HEK293 (cell line): ENCODE data around the gene ASIC3.

Source experiments
- CTCF ChIA-PET: fragments of 350-600 bp; formaldehyde crosslinking; extraction: SDS; loops from one replicate; lab custom pipeline; 2021; ENCODE audit warnings: antibody characterized with exemption; lab: Yijun Ruan, JAX
- POLR2A ChIA-PET: fragments of 300-600 bp; formaldehyde crosslinking; extraction: SDS; loops from one replicate; lab custom pipeline; 2020; ENCODE audit warnings: antibody characterized with exemption, inconsistent platforms; lab: Yijun Ruan, JAX
- H3K27ac ChIP-seq: fragments of 200-500 bp; sonication (Bioruptor generic); 2 replicates; pipeline ENCODE4 v1.5.1; 2014; ENCODE audit warnings: low read depth, low read length, control low read depth, inconsistent platforms; ENCODE audit errors: extremely low read depth
- H3K36me3 ChIP-seq, 2 experiments: fragments of 200-500 bp in 1 of 2; sonication (Bioruptor generic) in 1 of 2; 1 replicate in 1 of 2; 2 replicates in 1 of 2; pipeline ENCODE4 v1.5.1; 2014 to 2017; ENCODE audit warnings: inconsistent platforms in 2 of 2, low read length in 2 of 2; ENCODE audit not compliant: control insufficient read depth in 2 of 2, insufficient read depth in 1 of 2
- H3K4me1 ChIP-seq: fragments of 200-500 bp; sonication (Bioruptor generic); 2 replicates; pipeline ENCODE4 v1.5.1; 2014; ENCODE audit warnings: mild to moderate bottlenecking, low read length, inconsistent platforms; ENCODE audit not compliant: control insufficient read depth, insufficient read depth
- H3K4me3 ChIP-seq: 2 replicates; pipeline ENCODE4 v1.5.1; 2011; ENCODE audit warnings: low read depth, mild to moderate bottlenecking, control low read depth, low read length, moderate library complexity
- H3K9me3 ChIP-seq: fragments of 200-500 bp; sonication (Bioruptor generic); 2 replicates; pipeline ENCODE4 v1.5.1; 2014; ENCODE audit warnings: low read depth, low read length, inconsistent platforms; ENCODE audit not compliant: control insufficient read depth, insufficient read depth
- KLF7 ChIP-seq: fragments of 450-650 bp; formaldehyde crosslinking; IDR thresholded peaks from 2 replicates; pipeline ENCODE4 v1.5.1; 2016; ENCODE audit warnings: missing biosample characterization, missing genetic modification characterization, borderline replicate concordance
- MZF1 ChIP-seq: fragments of 450-650 bp; formaldehyde crosslinking; IDR thresholded peaks from 2 replicates; pipeline ENCODE4 v1.5.1; 2017; ENCODE audit warnings: missing biosample characterization, missing genetic modification characterization, borderline replicate concordance
- SCRT2 ChIP-seq: fragments of 450-650 bp; formaldehyde crosslinking; IDR thresholded peaks from 2 replicates; pipeline ENCODE4 v1.5.1; 2016; ENCODE audit warnings: missing biosample characterization, missing genetic modification characterization
- SP3 ChIP-seq: fragments of 450-650 bp; formaldehyde crosslinking; IDR thresholded peaks from 2 replicates; pipeline ENCODE4 v1.5.1; 2016; ENCODE audit warnings: missing biosample characterization, missing genetic modification characterization
- ZNF121 ChIP-seq: fragments of 450-650 bp; formaldehyde crosslinking; IDR thresholded peaks from 2 replicates; pipeline ENCODE4 v1.5.1; 2016; ENCODE audit warnings: missing biosample characterization, missing genetic modification characterization
- ZNF221 ChIP-seq: fragments of 450-650 bp; formaldehyde crosslinking; IDR thresholded peaks from 2 replicates; pipeline ENCODE4 v1.5.1; 2017; ENCODE audit warnings: missing biosample characterization, missing genetic modification characterization, borderline replicate concordance
- ZNF311 ChIP-seq: fragments of 450-650 bp; formaldehyde crosslinking; IDR thresholded peaks from 2 replicates; pipeline ENCODE4 v1.5.1; 2017; ENCODE audit warnings: missing biosample characterization, missing genetic modification characterization, borderline replicate concordance
- TF ChIP-seq, protein P1 (sequence below): fragments of 450-650 bp; formaldehyde crosslinking; IDR thresholded peaks from 2 replicates; pipeline ENCODE4 v1.5.1; 2016; ENCODE audit warnings: missing biosample characterization, missing genetic modification characterization
- TF ChIP-seq, protein P2 (sequence below): fragments of 450-650 bp; formaldehyde crosslinking; IDR thresholded peaks from 2 replicates; pipeline ENCODE4 v1.5.1; 2016; ENCODE audit warnings: missing biosample characterization, missing genetic modification characterization
- TF ChIP-seq, protein P3 (sequence below): fragments of 450-650 bp; formaldehyde crosslinking; IDR thresholded peaks from 2 replicates; pipeline ENCODE4 v1.5.1; 2017; ENCODE audit warnings: missing biosample characterization, missing genetic modification characterization

The ASIC3 gene

DNA sequence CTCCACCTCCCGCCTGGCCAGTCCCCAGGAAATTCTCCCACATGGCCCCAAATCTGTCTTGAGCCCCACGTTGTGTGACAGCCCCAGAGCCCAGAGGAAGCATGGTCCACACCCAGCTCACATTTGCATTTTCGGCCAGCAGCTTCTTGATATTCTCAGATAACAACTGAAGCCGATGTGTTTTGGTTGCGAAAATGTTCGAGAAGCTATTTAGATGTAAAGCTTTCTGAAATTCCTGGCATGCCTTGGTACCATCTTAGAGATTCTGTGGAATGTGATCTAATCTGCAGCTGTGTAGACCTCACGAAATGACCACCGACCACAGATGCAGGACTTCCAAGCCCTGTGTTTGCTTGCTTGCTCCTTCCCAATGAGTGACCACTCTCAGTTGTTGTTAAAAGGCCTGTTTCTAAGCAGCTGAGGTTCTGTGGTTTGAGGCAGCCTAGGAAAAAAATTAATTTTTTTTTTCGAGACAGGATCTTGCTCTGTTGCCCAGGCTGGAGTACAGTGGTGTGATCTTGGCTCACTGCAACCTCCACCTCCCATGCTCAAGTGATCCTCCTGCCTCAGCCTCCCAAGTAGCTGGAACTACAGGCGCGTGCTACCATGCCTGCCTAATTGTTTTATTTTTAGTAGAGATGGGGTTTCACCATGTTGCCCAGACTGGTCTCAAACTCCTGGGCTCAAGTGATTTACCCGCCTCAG lies 19.9 kb downstream of the ASIC3 start:
- Histone ChIP-seq H3K4me3 (no peak overlapping the region), H3K36me3 (peaks cover 15 to 87% of the 10 kb centered on the region in 2 experiments), H3K9me3 (no peaks in the 10 kb centered on the region), H3K4me1 (no peaks in the 10 kb centered on the region), H3K27ac (no peak overlapping the region)
- POLR2A ChIA-PET = interaction anchor here (1.1 to 2.6 kb wide), 3 partner anchors 8 to 12 kb away, joined by 4 to 8 read pairs (median 8); partner anchors contain the start of gene FASTK
- CTCF ChIA-PET = interaction anchor here (0.6 to 1.3 kb wide), 4 partner anchors 15 to 56 kb away, joined by 3 to 6 read pairs (median 4); partner anchors contain the start of gene TMUB1
- TF ChIP-seq ZNF221 (tag by site-specific recombination) = no peak
- no peak for TF ChIP-seq ZNF311 (tag by site-specific recombination)
- no peak for TF ChIP-seq KLF7 (tag by site-specific recombination)
- peak; percentile 81 for TF ChIP-seq ZNF121

DNA sequence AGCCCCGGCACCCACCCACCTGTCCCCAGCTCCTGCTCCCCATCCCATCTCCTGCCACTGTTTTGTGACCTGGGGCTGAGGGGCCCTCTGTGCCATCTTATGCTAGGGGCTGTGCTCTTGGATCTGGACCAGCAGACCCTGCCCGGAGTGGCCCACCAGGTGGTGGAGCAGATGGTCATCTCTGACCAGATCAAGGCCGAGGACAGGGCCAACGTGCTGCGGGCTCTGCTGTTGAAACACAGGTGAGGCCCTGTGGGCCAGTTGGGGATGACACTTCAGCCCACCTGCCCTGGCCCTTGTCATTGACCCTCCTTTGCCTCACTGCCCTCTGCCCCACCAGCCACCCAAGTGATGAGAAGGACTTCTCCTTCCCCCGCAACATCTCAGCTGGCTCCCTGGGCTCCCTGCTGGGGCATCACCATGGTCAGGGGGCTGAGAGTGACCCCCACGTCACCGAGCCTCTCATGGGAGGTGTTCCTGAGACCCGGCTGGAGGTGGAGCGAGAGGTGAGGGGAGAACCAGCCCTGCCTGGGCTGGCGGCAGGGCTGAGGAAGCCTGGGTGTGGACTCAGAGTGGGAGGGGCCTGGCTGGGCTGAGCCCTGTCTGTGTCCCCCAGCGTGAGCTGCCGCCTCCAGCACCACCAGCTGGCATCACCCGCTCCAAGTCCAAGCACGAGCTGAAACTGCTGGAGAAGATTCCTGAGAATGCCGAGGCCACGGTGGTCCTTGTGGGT lies 21.7 kb downstream of the ASIC3 start:
- peaks cover 18 to 87% of the 10 kb centered on the region in 2 experiments for H3K36me3 ChIP-seq

DNA sequence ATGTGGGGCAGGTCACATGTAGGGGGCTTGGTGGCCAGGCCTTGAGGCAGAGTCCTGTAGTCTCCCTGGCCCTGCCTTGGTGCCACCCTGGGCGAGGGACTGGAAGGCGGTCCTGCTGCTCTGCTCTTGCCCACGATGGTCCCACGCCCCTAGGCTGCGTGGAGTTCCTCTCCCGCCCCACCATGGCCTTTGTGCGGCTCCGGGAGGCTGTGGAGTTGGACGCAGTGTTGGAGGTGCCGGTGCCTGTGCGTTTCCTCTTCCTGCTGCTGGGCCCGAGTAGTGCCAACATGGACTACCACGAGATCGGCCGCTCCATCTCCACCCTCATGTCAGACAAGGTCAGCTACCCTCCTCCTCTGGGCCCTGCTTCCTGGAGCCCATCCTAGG lies 22.2 kb downstream of the ASIC3 start:
- ChIA-PET CTCF (no interaction called here), POLR2A (interaction anchor here (0.5 to 1.1 kb wide), 2 partner anchors 8 to 93 kb away, joined by 4 to 6 read pairs; no protein-coding TSS in a partner anchor)
- H3K4me1 ChIP-seq = no peaks in the 10 kb centered on the region
- no peak overlapping the region for H3K4me3 ChIP-seq
- no peak for TF ChIP-seq MZF1
- TF ChIP-seq, protein P1, sequence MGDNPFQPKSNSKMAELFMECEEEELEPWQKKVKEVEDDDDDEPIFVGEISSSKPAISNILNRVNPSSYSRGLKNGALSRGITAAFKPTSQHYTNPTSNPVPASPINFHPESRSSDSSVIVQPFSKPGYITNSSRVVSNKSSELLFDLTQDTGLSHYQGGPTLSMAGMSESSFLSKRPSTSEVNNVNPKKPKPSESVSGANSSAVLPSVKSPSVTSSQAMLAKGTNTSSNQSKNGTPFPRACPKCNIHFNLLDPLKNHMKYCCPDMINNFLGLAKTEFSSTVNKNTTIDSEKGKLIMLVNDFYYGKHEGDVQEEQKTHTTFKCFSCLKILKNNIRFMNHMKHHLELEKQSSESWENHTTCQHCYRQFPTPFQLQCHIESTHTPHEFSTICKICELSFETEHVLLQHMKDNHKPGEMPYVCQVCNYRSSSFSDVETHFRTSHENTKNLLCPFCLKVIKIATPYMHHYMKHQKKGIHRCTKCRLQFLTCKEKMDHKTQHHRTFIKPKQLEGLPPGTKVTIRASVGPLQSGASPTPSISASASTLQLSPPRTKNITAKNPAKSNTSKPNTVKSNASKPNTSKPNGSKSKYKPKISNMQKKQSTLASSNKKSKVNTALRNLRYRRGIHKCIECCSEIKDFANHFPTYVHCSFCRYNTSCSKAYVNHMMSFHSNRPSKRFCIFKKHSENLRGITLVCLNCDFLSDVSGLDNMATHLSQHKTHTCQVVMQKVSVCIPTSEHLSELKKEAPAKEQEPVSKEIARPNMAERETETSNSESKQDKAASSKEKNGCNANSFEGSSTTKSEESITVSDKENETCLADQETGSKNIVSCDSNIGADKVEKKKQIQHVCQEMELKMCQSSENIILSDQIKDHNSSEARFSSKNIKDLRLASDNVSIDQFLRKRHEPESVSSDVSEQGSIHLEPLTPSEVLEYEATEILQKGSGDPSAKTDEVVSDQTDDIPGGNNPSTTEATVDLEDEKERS (tag by site-specific recombination) = no peak
- TF ChIP-seq, protein P2, sequence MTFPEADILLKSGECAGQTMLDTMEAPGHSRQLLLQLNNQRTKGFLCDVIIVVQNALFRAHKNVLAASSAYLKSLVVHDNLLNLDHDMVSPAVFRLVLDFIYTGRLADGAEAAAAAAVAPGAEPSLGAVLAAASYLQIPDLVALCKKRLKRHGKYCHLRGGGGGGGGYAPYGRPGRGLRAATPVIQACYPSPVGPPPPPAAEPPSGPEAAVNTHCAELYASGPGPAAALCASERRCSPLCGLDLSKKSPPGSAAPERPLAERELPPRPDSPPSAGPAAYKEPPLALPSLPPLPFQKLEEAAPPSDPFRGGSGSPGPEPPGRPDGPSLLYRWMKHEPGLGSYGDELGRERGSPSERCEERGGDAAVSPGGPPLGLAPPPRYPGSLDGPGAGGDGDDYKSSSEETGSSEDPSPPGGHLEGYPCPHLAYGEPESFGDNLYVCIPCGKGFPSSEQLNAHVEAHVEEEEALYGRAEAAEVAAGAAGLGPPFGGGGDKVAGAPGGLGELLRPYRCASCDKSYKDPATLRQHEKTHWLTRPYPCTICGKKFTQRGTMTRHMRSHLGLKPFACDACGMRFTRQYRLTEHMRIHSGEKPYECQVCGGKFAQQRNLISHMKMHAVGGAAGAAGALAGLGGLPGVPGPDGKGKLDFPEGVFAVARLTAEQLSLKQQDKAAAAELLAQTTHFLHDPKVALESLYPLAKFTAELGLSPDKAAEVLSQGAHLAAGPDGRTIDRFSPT (tag by site-specific recombination) = 0 out of 2 replicates have a peak, but pooled peaks have one; percentile 19
- no peak for TF ChIP-seq SCRT2 (tag by site-specific recombination)
- no peak overlapping the region for H3K27ac ChIP-seq
- peaks cover 18 to 87% of the 10 kb centered on the region in 2 experiments for H3K36me3 ChIP-seq
- no peaks in the 10 kb centered on the region for H3K9me3 ChIP-seq

More for the DNA sequence above, 21.7 kb downstream of the ASIC3 start:
- no peaks in the 10 kb centered on the region for H3K4me1 ChIP-seq
- no peaks in the 10 kb centered on the region for H3K9me3 ChIP-seq
- CTCF ChIA-PET = interaction anchor here (1.0 kb wide), 1 partner anchor 52 kb away, joined by 4 read pairs; no protein-coding TSS in a partner anchor
- no peak overlapping the region for H3K27ac ChIP-seq
- POLR2A ChIA-PET = interaction anchor here (0.5 to 1.1 kb wide), 2 partner anchors 7 to 92 kb away, joined by 4 to 6 read pairs; no protein-coding TSS in a partner anchor
- TF ChIP-seq, protein P3, sequence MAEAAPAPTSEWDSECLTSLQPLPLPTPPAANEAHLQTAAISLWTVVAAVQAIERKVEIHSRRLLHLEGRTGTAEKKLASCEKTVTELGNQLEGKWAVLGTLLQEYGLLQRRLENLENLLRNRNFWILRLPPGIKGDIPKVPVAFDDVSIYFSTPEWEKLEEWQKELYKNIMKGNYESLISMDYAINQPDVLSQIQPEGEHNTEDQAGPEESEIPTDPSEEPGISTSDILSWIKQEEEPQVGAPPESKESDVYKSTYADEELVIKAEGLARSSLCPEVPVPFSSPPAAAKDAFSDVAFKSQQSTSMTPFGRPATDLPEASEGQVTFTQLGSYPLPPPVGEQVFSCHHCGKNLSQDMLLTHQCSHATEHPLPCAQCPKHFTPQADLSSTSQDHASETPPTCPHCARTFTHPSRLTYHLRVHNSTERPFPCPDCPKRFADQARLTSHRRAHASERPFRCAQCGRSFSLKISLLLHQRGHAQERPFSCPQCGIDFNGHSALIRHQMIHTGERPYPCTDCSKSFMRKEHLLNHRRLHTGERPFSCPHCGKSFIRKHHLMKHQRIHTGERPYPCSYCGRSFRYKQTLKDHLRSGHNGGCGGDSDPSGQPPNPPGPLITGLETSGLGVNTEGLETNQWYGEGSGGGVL (tag by site-specific recombination) = no peak
- TF ChIP-seq, protein P2 (tag by site-specific recombination) = no peak
- no peak for TF ChIP-seq SP3 (tag by site-specific recombination)
- H3K4me3 ChIP-seq = no peak overlapping the region
